ENCODE data around the gene RSPH3. TPM values are rescaled to one million over a fixed set of nuclear protein-coding genes. Genes with fewer than 3 reads are reported as not detected.
"Not testable (repeated sequence)": the region's sequence is repeated elsewhere in the genome, so short reads cannot be mapped to it uniquely, and the experiment has no call there.

RSPH3 gene
- total RNA-seq, 4 donors from 2014 or later: 8.0 to 13.2 (median 11.2) TPM

GRCh38 chr6:159012201-159012600, 12.2 kb upstream of the RSPH3 start:
- no peak for TF ChIP-seq CTCF (IDR thresholded peaks at IDR 0.05)
- TF ChIP-seq POLR2A (IDR thresholded peaks at IDR 0.05): no peak
- intact Hi-C loops (cut with DNase I): loop anchor here (5.0 to 10.0 kb wide), 2 partner anchors 95 to 123 kb away; no protein-coding TSS in a partner anchor
- no peak overlapping the region for H3K4me3 ChIP-seq
- H3K27me3 ChIP-seq: no peaks in the 10 kb centered on the region
- DNase-seq: no peak
- H3K36me3 ChIP-seq: no peaks in the 10 kb centered on the region
- H3K9me3 ChIP-seq: no peaks in the 10 kb centered on the region
- peaks cover 0 to 14% (median 3%) of the 10 kb centered on the region in 3 donors for H3K4me1 ChIP-seq
- WGBS, 2 donors: 90 to 92% methylated on average over 4 of the region's 4 CpGs
- H3K27ac ChIP-seq: no peak overlapping the region

DNA sequence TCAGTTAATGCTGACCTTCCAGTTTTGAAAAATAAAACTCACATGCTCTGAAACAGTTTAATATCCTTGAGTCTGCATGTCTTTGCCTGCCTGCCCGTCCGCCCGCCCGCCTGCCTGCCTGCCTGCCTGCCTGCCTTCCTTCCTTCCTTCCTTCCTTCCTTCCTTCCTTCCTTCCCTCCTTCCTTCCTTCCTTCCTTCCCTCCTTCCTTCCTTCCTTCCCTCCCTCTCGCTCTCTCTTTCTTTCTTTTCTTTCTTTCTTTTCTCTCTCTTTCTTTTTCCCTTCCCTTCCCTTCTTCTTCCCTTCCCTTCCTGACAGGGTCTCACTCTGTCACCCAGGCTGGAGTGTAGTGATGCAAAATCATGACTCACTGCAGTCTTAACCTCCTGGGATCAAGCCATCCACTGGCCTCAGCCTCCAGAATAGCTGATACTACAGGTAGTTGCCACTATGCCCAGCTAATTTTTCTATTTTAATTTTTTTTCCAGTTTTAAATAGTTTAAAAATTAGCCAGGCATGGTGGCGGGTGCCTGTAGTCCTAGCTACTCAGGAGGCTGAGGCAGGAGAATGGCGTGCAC, 10.1 kb upstream of the RSPH3 start:
- H3K36me3 ChIP-seq, H3K27ac ChIP-seq, H3K4me3 ChIP-seq, DNase-seq, H3K27me3 ChIP-seq, H3K9me3 ChIP-seq: not testable (repeated sequence)
- peaks cover 0 to 14% (median 3%) of the 10 kb centered on the region in 3 donors for H3K4me1 ChIP-seq
- 18 to 41% methylated on average over 5 to 7 of the region's 7 CpGs for WGBS, 2 donors
- intact Hi-C loops (cut with DNase I): loop anchor here (5.0 to 10.0 kb wide), 2 partner anchors 97 to 125 kb away; no protein-coding TSS in a partner anchor

DNA sequence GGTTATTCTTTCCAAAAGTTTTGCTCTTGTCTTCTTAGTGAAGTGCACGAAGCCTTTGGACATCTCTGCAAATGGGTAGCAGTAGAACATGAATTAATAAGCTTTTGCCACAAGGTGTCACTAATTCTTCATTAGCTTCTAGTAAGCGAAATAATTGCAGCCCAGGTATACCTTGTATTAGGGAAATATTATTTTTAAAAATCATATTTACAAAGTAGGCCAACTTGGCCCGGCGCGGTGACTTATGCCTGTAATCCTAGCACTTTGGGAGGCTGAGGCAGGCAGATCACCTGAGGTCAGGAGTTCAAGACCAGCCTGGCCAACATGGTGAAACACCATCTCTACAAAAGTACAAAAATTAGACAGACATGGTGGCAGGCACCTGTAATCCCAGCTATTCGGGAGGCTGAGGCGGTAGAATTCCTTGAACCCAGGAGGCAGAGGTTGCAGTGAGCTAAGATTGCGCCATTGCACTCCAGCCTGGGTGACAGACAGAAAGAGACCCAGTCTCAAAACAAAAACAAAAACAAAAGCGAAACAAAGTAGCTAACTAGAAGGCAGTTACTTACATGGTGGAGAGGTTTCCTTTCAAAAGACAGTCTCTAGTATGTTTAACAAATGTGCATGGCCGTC, 8.8 kb upstream of the RSPH3 start:
- TF ChIP-seq CTCF (IDR thresholded peaks at IDR 0.05) (peak; percentile 24 to 74 (median 52)), POLR2A (IDR thresholded peaks at IDR 0.05) (no peak)
- Histone ChIP-seq H3K4me1 (peaks cover 0 to 14% (median 3%) of the 10 kb centered on the region in 3 donors), H3K27me3 (no peaks in the 10 kb centered on the region), H3K36me3 (no peaks in the 10 kb centered on the region), H3K4me3 (peak overlapping the region in 1 of 4 donors; percentile 8), H3K9me3 (no peaks in the 10 kb centered on the region), H3K27ac (no peak overlapping the region)
- intact Hi-C loops (cut with DNase I): no loop called here
- no peak for DNase-seq
- WGBS, 2 donors: 45 to 47% methylated on average over 10 of the region's 10 CpGs

GRCh38 chr6:159007510-159007909, 7.5 kb upstream of the RSPH3 start:
- WGBS, 2 donors: 77 to 83% methylated on average over 5 of the region's 5 CpGs
- TF ChIP-seq POLR2A (IDR thresholded peaks at IDR 0.05) (no peak), CTCF (IDR thresholded peaks at IDR 0.05) (no peak)
- no peaks in the 10 kb centered on the region for H3K36me3 ChIP-seq
- no peaks in the 10 kb centered on the region for H3K9me3 ChIP-seq
- no peak overlapping the region for H3K27ac ChIP-seq
- DNase-seq: no peak
- H3K4me3 ChIP-seq: no peak overlapping the region
- H3K4me1 ChIP-seq: peaks cover 0 to 14% (median 3%) of the 10 kb centered on the region in 3 donors
- intact Hi-C loops (cut with DNase I): no loop called here
- H3K27me3 ChIP-seq: no peaks in the 10 kb centered on the region

GRCh38 chr6:159005436-159005835, 5.4 kb upstream of the RSPH3 start:
- no peak overlapping the region for H3K4me3 ChIP-seq
- TF ChIP-seq POLR2A (IDR thresholded peaks at IDR 0.05) (no peak), CTCF (IDR thresholded peaks at IDR 0.05) (no peak)
- no peak overlapping the region for H3K27ac ChIP-seq
- no peaks in the 10 kb centered on the region for H3K9me3 ChIP-seq
- intact Hi-C loops (cut with DNase I): no loop called here
- no peak for DNase-seq
- H3K27me3 ChIP-seq: no peaks in the 10 kb centered on the region
- H3K4me1 ChIP-seq: peaks cover 0 to 31% (median 10%) of the 10 kb centered on the region in 3 donors
- WGBS, 2 donors: 79 to 89% methylated on average over 5 of the region's 5 CpGs
- no peaks in the 10 kb centered on the region for H3K36me3 ChIP-seq
